T47D (cell line): ENCODE results near the gene CD300LG.

ENCODE experiments used
- DNase-seq, 2 experiments: peaks; one replicate each; pipeline versions ENCODE4 v3.0.0 to v3.0.0-alpha.2; 2011 to 2012; ENCODE audit warnings: low read depth in 1 of 2, low spot score in 1 of 2
- JUND ChIP-seq: IDR thresholded peaks from 2 replicates; pipeline ENCODE4 v1.6.1; 2012; ENCODE audit warnings: low read depth
- in situ Hi-C: cut with HindIII; loops from 2 replicates; pipeline ENCODE4 v1.10.0; 2016; ENCODE audit warnings: low sequenced_read_pairs, low pct_unique_long_range_greater_than_20kb

CD300LG gene

DNA sequence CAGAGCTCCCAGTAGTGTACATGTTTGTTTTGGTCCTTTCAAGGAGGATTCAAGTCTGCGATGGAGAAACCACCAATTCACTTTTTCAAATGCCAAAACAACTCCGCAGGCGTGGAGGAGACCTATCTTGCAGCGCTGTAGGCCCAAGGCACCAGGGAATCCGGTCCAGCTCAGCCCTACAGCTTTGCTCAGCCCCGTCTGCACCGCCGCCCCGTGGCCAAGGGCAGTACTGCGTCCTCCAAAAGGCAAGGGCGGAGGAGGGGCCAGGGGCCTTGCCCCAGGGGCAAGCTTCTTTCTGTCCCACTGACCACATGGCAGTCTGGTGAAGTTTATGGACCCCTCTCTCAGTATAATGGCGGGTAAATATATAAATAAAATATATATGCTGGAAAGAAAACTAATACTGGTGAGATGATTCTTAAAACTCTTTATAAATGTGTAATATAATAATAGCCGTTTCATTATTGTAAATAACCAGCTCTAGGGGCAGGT, 709 bp upstream of the CD300LG start:
- peak; percentile 86 to 91 for DNase-seq
- in situ Hi-C loops: no loop called here
- no peak for TF ChIP-seq JUND

GRCh38 chr17:43848601-43849000, 1.6 kb downstream of the CD300LG start:
- in situ Hi-C loops: no loop called here
- no peak for DNase-seq
- TF ChIP-seq JUND: no peak

DNA sequence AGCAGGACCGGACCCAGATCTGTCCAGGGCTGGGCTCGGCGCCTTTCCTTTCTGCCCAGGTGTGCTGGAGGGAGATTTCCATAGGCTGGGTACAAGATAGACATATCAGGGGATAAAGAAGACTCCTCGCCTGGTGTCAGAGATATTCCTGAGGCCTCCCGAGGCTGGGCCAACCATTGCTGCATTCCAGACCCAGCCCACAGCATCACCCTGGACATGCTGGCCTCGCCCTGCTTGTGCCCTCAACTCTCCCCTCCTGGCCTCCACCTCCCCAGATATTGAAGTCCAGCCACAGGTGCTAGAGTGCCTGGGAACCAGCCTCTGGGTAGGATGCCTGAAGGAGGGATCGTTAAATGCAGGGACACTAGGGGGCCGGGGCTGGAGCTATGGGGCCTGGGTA, 2.1 kb downstream of the CD300LG start:
- TF ChIP-seq JUND: no peak
- in situ Hi-C loops: no loop called here
- no peak for DNase-seq

- DNase-seq: no peak
- no peak for TF ChIP-seq JUND
- in situ Hi-C loops: no loop called here
These were observed 5.6 kb downstream of the CD300LG start for GRCh38 chr17:43852571-43852970.

- TF ChIP-seq JUND: no peak
- no peak for DNase-seq
- in situ Hi-C loops: no loop called here
These were observed 6.6 kb downstream of the CD300LG start for GRCh38 chr17:43853546-43853945.

- in situ Hi-C loops: no loop called here
- TF ChIP-seq JUND: no peak
- no peak for DNase-seq
These were observed 7.5 kb downstream of the CD300LG start for GRCh38 chr17:43854498-43854897.

DNA sequence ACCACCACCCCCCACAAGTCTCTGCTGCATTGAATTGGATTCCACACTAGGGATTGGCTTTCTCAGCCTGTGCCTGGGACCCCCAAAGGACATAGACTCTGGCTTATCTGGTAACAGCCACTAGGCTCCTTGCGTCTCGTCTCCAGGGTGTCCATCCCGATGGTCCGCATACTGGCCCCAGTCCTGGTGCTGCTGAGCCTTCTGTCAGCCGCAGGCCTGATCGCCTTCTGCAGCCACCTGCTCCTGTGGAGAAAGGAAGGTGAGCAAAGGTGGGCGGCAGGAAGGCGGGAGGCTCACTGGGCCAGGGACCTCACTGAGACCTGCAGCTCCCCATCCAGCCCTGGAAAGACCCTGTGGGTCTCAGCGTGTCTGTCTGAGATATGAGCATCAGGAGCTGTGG, 8.1 kb downstream of the CD300LG start:
- in situ Hi-C loops: no loop called here
- no peak for TF ChIP-seq JUND
- DNase-seq: no peak

GRCh38 chr17:43856141-43856540, 9.2 kb downstream of the CD300LG start:
- in situ Hi-C loops: no loop called here
- no peak for DNase-seq
- no peak for TF ChIP-seq JUND

DNA sequence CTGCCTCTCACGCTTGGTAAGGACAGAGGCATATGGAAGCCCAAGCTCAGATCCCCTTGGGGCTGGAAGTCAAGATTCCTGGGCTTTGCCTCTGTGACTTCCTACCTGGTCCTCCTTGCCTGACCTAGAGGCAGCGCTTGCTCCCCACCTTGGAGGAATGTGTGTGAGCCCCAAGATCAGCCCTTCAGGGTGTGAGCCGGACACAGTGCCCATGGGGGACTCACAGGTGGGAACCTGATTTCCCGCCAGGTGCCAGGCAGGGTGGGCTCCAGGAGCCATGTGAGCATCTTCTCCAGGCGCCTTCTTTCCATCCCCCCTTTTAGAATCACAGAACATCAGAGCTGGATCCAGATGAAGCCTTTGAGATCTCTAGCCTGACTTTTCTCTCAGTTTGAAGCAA, 10.2 kb downstream of the CD300LG start:
- DNase-seq: no peak
- in situ Hi-C loops: no loop called here
- TF ChIP-seq JUND: no peak

GRCh38 chr17:43857957-43858600, 11.1 kb downstream of the CD300LG start:
- no peak for DNase-seq
- in situ Hi-C loops: no loop called here
- TF ChIP-seq JUND: no peak

DNA sequence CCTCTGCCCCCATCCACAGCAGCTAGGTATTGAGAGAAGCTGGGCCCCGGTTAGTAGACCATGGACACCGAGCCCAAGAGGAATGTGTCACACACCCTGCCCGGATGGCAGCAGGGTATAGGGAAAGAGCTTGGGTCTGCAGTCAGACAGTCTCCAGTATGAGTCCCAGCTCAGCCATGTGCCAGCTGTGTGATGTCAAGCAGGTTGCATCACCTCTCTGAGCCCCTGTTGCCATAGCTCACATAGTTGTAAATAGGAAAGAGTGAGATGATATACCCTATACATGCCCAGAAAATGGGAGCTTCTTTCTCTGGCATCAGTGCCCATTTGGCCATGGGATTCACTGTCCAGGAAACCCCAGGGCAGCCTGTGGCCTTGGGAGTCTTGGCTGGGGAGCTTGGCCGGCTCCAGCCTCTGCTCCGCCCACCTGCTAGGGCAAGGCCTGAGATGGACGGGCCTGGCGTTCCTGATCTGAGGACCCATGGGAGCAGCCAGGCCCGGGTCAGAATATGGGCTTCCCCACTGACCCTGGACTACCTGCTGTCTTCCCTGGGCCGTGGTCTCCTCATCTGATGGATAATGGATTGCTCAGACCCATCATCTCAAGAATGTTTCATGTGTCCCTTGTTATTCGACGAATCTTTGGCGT, 13.2 kb downstream of the CD300LG start:
- no peak for DNase-seq
- no peak for TF ChIP-seq JUND
- in situ Hi-C loops: no loop called here

DNA sequence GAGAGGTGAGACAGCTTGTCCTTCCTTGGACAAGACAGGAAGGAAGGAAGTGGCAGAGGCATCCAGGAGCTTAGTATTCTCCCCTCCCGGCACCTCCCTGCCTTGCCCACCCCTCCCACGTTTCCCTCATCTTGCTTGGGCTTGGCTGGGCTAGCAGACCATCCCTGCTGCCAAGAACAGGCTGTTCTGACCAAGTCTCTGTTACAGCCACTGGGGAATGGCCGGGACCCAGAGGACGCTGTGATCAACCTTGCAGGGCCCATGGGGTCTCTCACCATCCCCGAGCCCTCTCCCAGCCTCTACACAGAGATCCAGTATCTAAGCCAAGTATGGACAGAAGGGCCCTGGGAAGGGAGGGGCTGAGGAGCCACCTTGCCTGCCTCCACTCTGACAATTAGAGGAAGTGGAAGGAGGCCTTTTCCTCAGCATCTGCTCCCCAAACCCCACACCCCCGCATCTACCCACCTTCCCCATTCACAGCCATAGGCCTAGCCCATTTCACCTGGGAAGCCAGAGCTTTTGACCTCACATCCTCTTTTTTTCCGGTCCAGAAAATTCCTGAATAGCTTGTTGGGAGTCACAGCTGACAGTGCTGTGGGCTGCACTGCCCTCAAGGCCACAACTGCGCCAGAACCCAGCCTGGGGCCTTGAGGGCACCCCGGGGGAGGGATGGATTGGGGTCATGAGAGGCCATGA, 14.1 kb downstream of the CD300LG start:
- in situ Hi-C loops: no loop called here
- no peak for TF ChIP-seq JUND
- DNase-seq: no peak

DNA sequence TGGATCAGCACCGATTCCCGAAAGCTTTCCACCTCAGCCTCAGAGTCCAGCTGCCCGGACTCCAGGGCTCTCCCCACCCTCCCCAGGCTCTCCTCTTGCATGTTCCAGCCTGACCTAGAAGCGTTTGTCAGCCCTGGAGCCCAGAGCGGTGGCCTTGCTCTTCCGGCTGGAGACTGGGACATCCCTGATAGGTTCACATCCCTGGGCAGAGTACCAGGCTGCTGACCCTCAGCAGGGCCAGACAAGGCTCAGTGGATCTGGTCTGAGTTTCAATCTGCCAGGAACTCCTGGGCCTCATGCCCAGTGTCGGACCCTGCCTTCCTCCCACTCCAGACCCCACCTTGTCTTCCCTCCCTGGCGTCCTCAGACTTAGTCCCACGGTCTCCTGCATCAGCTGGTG, 15.0 kb downstream of the CD300LG start:
- TF ChIP-seq JUND: no peak
- in situ Hi-C loops: no loop called here
- DNase-seq: no peak
